ENCODE results near the gene GPR157.

The GPR157 gene

DNA sequence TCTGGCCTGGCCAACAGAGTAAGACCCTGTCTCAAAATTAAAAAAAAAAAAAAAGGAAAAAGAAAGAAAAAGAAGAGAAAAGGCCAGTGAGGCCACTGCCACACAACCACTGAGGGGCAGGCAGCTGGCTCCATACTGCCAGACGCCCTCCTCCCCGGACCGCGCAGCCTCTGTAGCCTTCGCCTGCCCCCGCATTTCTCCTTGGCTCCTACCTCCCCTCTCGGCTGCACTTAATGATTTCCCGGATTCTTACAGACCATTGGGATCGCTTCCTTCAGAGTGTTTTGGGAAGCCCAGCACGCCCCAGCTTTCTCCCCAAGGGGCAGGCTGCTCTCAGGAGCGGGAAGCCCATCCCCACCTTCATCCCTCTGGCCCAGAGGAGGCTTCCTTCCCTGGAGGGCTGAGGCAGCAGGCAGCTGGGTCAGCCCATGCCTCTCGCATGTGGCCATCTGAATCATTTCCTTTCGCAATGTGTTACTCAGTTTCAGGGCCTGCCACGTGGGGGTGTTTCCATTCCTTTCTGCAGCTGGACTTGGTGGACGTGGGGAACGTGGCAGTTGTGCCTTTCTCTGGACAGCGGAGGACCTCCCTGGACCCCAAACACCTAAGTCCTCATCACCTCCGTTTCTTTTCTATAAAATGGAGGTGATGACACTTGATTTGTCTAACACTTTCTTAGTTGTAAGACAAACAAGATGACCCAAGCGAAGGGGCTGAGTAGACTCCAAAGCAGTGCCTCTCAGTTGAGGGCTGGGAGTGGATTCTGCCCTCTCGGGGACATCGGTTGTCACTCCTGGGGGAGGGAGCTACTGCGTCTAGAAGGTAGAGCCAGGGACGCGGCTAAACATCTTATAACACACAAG is 61.7 kb downstream of the GPR157 start:
- Mint-ChIP-seq H3K4me1 (ENCODE audit: low read depth) (peaks cover 48% of the 10 kb centered on the region), H3K27ac (peak overlapping the region; percentile 64), H3K36me3 (ENCODE audit: low read depth) (no peaks in the 10 kb centered on the region), H3K27me3 (peaks cover 6% of the 10 kb centered on the region), H3K4me3 (peak overlapping the region; percentile 50), H3K9me3 (no peaks in the 10 kb centered on the region)
- intact Hi-C loops (cut with micrococcal nuclease), result loop anchor here (5.0 kb wide), 1 partner anchor 60 kb away; no protein-coding TSS in a partner anchor

DNA sequence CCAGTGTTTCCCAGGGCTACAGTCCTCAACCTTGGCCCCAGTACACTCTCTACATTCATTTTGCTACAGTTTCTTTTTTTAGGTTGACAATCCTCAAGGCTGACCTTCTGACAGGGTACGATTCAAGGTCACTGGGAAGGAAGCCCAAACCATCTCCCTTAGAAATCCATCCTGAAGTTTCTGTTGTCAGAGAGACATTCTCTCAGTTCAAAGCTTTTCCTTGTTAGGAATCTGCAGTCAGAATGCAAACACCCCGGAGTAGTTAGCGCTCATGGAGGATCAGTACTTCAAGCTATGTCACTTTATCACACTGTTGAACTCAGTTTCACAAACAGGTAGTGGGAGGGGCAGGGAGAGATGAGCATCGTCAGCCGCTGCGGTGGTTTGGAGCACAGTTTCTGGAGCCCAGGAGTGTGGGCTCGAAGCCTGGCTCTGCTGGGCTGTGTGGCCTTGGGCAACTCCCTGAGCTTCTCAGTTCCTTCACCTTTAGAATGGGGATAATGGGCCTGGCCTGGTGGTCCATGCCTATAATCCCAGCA is 63.6 kb downstream of the GPR157 start:
- peaks cover 56% of the 10 kb centered on the region for H3K4me1 Mint-ChIP-seq (ENCODE audit: low read depth)
- H3K27ac Mint-ChIP-seq, result peak overlapping the region; percentile 10
- H3K36me3 Mint-ChIP-seq (ENCODE audit: low read depth), result no peaks in the 10 kb centered on the region
- no peak overlapping the region for H3K4me3 Mint-ChIP-seq
- no peaks in the 10 kb centered on the region for H3K9me3 Mint-ChIP-seq
- intact Hi-C loops (cut with micrococcal nuclease), result loop anchor here (5.0 kb wide), 1 partner anchor 58 kb away; no protein-coding TSS in a partner anchor
- H3K27me3 Mint-ChIP-seq, result peaks cover 8% of the 10 kb centered on the region

DNA sequence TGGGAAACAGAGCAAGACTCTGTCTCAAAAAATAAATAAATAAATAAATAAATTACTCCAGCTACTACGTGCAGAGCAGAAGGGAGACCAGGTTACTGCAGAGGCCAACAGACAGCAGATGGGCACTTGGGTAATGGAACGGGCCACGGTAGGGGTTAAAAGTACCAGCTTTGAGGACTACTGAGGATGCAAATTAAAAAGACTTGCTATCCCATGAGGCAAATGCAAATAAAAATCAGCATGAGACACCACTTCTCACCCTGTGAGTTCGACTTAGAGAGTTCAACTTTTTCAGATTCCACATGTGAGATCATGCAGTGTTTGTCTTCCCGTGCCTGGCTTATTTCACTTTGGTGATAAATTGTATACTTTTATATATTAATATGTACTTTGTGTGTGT is 66.1 kb downstream of the GPR157 start:
- H3K4me1 Mint-ChIP-seq (ENCODE audit: low read depth), result peaks cover 46% of the 10 kb centered on the region

DNA sequence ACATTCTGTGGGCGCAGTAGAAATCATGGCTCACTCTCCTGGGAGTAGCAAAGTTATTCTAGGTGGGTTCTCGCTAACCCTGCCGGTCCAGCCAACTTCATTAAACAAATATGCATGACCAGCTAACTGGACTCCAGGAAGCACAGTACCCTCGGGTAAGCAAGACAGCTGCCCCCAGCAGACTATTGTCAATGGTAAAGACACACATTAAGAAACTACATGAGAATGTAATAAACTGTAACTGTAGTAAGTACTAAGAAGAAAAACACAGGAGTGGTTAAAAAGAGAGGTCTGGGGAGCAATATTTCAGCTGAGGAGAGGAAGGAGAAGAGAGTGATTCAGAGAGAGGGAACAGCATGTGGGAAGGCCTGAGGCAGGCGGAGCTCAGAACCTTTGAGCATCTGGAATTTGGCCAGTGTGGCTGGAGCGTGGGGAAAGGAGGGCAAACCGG is 66.9 kb downstream of the GPR157 start:
- intact Hi-C loops (cut with micrococcal nuclease), result no loop called here
- H3K36me3 Mint-ChIP-seq (ENCODE audit: low read depth), result no peaks in the 10 kb centered on the region
- H3K27me3 Mint-ChIP-seq, result peaks cover 6% of the 10 kb centered on the region
- no peak overlapping the region for H3K4me3 Mint-ChIP-seq
- H3K9me3 Mint-ChIP-seq, result no peaks in the 10 kb centered on the region
- peaks cover 39% of the 10 kb centered on the region for H3K4me1 Mint-ChIP-seq (ENCODE audit: low read depth)
- H3K27ac Mint-ChIP-seq, result no peak overlapping the region

More for the DNA sequence above, 66.1 kb downstream of the GPR157 start:
- Mint-ChIP-seq H3K27ac (no peak overlapping the region), H3K36me3 (ENCODE audit: low read depth) (no peaks in the 10 kb centered on the region), H3K4me3 (no peak overlapping the region), H3K27me3 (peaks cover 8% of the 10 kb centered on the region), H3K9me3 (no peaks in the 10 kb centered on the region)
- intact Hi-C loops (cut with micrococcal nuclease), result no loop called here

DNA sequence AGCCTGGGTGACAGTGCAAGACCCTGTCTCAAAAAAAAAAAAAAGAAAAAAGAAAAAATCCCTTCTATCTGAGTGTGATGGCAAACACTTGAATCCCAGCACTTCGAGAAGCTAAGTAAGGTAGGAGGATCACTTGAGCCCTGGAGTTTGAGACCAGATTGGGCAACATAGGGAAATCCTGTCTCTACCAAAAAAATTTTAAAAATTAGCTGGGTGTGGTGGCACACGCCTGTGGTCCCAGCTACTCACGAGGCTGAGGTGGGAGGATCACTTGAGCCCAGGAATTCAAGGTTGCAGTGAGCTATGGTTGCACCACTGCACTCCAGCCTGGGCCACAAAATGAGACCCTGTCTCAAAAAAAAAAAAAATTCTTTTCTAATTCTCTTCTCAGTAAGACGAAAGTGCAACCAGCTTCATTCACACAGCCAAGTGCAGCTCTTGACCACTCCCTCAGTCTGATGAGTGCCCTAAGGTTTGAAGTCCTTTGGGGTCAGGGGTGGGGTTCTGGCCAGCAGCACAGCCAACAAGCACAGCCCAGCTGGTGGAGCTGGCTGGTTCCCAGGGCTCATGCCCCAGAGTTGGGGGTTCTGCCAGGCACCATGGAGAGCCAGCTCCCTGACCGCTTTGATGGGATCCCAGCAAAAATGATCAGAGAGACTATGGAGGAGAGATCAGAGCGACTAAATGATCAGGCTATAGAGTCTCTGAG is 67.5 kb downstream of the GPR157 start:
- Mint-ChIP-seq H3K27me3 (peaks cover 6% of the 10 kb centered on the region), H3K4me1 (ENCODE audit: low read depth) (peaks cover 33% of the 10 kb centered on the region), H3K9me3 (no peaks in the 10 kb centered on the region), H3K27ac (no peak overlapping the region), H3K4me3 (no peak overlapping the region), H3K36me3 (ENCODE audit: low read depth) (no peaks in the 10 kb centered on the region)
- intact Hi-C loops (cut with micrococcal nuclease), result no loop called here

DNA sequence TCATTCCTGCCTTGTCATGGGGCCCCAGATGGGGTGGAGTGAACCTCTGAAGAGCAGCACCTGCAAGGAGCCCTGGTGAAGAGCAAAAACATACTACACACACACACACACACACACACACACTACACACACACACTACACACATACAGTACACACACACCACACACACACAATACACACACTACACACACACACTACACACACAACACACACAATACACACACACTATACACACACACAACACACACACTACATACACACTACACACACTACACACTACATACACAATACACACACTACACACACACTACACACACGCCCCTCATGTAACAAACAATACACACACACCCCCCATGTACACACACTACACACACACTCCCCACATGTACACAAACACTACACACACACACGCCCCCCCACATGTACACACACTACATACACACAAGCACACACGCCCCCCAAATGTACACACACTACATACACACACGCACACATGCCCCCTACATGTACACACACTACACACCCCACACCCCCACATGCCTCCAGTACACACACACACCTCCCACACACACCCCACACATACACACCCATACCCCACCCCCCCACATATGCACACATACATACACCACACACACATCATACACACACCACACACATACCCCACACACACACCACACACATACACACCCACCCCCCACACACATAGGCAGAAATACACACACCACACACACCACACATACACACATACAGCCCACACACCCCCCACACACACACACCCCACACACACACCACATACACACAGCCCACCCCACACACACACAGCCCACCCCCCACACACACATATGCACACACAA is 68.8 kb downstream of the GPR157 start:
- Mint-ChIP-seq H3K9me3 (no peaks in the 10 kb centered on the region), H3K27me3 (peaks cover 6% of the 10 kb centered on the region)

DNA sequence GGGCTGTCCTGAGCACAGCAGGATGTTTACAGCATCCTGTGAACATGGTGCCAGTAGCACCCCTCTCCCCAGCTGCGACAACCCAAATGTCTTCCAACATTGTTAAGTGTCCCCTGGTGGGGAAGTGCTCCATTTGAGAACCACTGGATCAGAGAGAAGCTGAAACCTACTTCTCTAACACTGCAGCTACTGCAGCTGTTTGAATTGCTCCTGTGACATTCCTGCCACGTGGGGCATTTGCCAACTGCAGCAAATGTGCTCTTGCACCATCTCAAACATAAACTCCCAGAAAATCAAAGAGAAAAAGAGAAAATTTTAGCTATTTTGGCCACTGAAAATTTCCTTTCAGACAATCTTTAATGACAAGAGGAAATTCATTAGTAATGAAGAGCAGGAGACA is 70.4 kb downstream of the GPR157 start:
- peaks cover 16% of the 10 kb centered on the region for H3K4me1 Mint-ChIP-seq (ENCODE audit: low read depth)
- H3K4me3 Mint-ChIP-seq, result no peak overlapping the region
- H3K27ac Mint-ChIP-seq, result peak overlapping the region; percentile 13
- H3K36me3 Mint-ChIP-seq (ENCODE audit: low read depth), result no peaks in the 10 kb centered on the region
- H3K27me3 Mint-ChIP-seq, result peaks cover 2% of the 10 kb centered on the region
- no peaks in the 10 kb centered on the region for H3K9me3 Mint-ChIP-seq
- intact Hi-C loops (cut with micrococcal nuclease), result no loop called here

More for the DNA sequence above, 68.8 kb downstream of the GPR157 start:
- no peak overlapping the region for H3K4me3 Mint-ChIP-seq
- intact Hi-C loops (cut with micrococcal nuclease), result no loop called here
- H3K36me3 Mint-ChIP-seq (ENCODE audit: low read depth), result no peaks in the 10 kb centered on the region
- H3K4me1 Mint-ChIP-seq (ENCODE audit: low read depth), result peaks cover 26% of the 10 kb centered on the region
- no peak overlapping the region for H3K27ac Mint-ChIP-seq

DNA sequence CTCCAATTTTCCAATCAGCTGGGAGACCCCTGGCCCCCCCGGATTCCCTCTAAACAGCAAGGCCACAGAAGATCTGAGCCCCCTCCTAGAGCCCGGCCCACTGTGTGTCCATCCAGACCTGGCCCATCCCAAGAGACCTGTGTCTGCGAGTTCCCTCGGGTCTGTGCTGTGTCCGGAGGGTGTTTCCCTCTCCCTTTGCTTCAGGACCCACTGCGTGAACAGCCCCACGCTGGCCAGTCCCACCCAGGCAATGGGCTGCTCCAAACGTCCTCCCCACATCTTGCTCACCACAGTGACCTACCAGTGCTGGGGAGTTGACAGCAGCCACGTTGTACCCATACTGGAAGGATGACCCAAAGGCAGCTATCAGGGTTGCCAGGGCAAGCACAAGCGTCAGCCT is 71.1 kb downstream of the GPR157 start:
- Mint-ChIP-seq H3K36me3 (ENCODE audit: low read depth) (no peaks in the 10 kb centered on the region), H3K27me3 (peaks cover 2% of the 10 kb centered on the region), H3K4me1 (ENCODE audit: low read depth) (peaks cover 16% of the 10 kb centered on the region), H3K27ac (peak overlapping the region; percentile 13), H3K9me3 (no peaks in the 10 kb centered on the region), H3K4me3 (no peak overlapping the region)
- intact Hi-C loops (cut with micrococcal nuclease), result no loop called here

DNA sequence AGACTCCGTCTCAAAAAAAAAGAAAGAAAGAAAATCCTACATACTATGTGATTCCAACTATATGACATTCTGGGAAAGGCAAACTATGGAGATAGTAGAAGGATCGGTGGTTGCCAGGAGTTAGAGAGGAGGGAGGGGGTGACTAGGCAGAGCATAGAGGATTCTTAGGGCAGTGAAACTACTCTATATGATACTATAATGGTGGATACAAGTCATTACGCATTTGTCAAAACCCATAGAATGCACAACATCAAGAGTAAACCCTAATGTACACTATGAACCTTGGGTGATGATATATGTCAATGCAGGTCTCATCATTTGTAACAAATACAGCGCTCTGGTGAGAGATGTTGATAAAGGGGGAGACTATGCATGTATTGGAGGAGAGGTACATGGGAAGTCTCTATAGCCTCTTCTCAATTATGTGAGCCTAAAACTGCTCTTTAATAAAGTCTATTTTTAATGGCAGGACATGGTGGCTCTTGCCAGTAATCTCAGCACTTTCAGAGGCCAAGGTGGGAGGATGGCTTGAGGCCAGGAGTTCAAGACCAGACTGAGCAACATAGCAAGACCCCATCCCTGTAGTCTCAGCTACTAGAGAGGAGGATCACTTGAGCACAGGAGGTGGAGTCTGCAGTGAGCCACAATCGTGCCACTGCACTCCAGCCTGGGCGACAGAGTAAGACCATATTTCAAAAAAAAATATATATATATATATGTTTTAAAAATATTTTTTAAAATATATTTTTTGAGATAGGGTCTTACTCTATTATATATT is 76.4 kb downstream of the GPR157 start:
- Mint-ChIP-seq H3K4me1 (ENCODE audit: low read depth) (no peaks in the 10 kb centered on the region), H3K27ac (no peak overlapping the region), H3K4me3 (no peak overlapping the region), H3K9me3 (no peaks in the 10 kb centered on the region), H3K27me3 (no peaks in the 10 kb centered on the region), H3K36me3 (ENCODE audit: low read depth) (no peaks in the 10 kb centered on the region)
- intact Hi-C loops (cut with micrococcal nuclease), result no loop called here

DNA sequence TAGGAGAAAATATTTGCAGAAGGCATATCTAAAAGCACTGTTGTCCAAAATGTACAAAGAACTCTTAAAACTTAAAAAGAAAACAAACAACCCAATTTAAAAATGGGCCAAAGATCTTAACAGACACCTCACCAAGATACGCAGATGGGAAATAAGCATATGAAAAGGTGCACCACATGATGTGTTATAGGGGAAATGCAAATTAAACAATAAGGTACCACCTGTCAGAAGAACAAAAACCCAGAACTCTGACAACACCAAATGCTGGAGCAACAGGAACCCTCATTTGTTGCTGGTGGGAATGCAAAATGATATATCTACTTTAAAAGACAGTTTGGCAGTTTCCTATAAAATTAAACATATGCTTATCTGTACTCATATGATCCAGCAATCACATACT is 77.5 kb downstream of the GPR157 start:
- Mint-ChIP-seq H3K4me3 (no peak overlapping the region), H3K36me3 (ENCODE audit: low read depth) (no peaks in the 10 kb centered on the region)

DNA sequence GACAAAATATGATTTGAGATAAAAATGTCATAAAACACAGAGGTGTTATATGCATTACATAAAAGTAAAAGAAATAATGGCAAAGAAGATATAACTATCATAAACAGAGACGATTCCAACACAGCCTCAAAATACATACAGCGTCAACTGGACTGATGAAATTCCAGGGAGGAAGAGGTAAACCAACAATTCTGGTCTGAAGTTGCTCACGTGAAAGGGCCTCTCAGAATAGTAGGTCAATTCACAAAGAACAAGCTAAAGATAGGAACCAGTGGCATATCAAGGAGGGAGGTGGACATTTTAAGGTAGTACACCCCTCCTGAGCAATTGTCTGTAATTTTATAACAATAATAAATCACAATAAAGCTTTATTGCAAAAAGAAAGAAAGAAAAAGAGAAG is 78.1 kb downstream of the GPR157 start:
- no peaks in the 10 kb centered on the region for H3K27me3 Mint-ChIP-seq
- H3K4me3 Mint-ChIP-seq, result no peak overlapping the region
- intact Hi-C loops (cut with micrococcal nuclease), result no loop called here
- H3K9me3 Mint-ChIP-seq, result no peaks in the 10 kb centered on the region
- H3K4me1 Mint-ChIP-seq (ENCODE audit: low read depth), result no peaks in the 10 kb centered on the region
- no peaks in the 10 kb centered on the region for H3K36me3 Mint-ChIP-seq (ENCODE audit: low read depth)
- no peak overlapping the region for H3K27ac Mint-ChIP-seq

More for the DNA sequence above, 77.5 kb downstream of the GPR157 start:
- Mint-ChIP-seq H3K4me1 (ENCODE audit: low read depth) (no peaks in the 10 kb centered on the region), H3K27me3 (no peaks in the 10 kb centered on the region), H3K9me3 (no peaks in the 10 kb centered on the region), H3K27ac (no peak overlapping the region)
- intact Hi-C loops (cut with micrococcal nuclease), result no loop called here

Measured in dendritic cell treated with granulocyte-macrophage colony-stimulating factor and Interleukin-4, amounts not matched to agents 40 ng/mL and 50 ng/mL, for 4 days (primary cell).